ENCODE measurements around the gene FAM174C.

GRCh38 chr19:1226227-1226518 lies 49.2 kb upstream of the FAM174C start:
- TF ChIP-seq CTCF (IDR thresholded peaks at IDR 0.05) (no peak), POLR2AphosphoS5 (IDR thresholded peaks at IDR 0.05) (no peak), EP300 (IDR thresholded peaks at IDR 0.05) (no peak)

All from suprapubic skin (tissue), 4 donors.